HG02885 (cell line): ENCODE data around the gene FATE1.

Experiments
- ATAC-seq: cut with Tn5 transposase; IDR thresholded peaks from one replicate; pipeline ENCODE4 v1.9.1; 2021; ENCODE audit warnings: mild to moderate bottlenecking; ENCODE audit not compliant: unreplicated experiment, poor library complexity

Gene FATE1

GRCh38 chrX:151738751-151739150, 22.9 kb downstream of the FATE1 start:
- no peak for ATAC-seq

- ATAC-seq: no peak
These were observed 25.8 kb downstream of the FATE1 start for GRCh38 chrX:151741606-151742005.

- no peak for ATAC-seq
These were observed 26.5 kb downstream of the FATE1 start for GRCh38 chrX:151742311-151742710.

- no peak for ATAC-seq
These were observed 28.0 kb downstream of the FATE1 start for GRCh38 chrX:151743651-151744470.

GRCh38 chrX:151745651-151746050, 29.8 kb downstream of the FATE1 start:
- no peak for ATAC-seq

DNA sequence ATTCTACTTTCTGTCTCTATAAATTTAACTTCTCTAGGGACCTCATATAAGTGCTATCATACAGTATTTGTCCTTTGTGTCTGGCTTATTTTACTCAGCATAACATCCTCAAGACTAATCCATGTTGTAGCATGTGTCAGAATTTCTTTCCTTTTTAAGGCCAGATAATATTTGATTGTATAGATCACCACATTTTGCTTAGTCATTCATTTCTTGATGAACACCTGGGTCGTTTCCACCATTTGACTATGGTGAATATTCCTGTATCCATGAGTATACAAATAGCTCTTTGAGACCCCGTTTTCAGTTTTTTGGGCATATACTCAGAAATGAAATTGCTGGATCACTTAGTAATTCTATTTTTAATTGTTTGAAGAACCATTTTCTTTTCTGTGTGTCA, 30.7 kb downstream of the FATE1 start:
- ATAC-seq: no peak

DNA sequence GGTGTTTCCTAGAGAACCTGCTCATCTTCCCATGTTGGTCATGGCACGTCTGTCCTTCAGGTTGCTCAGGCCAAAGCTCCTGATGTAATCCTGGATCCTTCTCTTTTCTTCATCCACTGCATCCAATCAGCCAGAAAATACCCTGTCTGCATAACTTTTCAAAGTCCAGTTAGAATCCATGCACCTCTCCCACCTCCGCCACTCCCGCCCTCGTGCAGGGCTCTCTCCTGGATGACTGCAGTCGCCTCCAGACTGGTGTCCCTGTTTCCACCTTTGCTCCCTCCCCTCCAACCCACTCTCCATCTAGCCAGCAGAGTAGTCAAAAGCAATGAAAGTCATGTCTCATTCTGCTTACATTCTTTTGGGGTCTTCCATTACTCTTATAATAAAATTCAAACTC, 34.7 kb downstream of the FATE1 start:
- ATAC-seq: no peak

DNA sequence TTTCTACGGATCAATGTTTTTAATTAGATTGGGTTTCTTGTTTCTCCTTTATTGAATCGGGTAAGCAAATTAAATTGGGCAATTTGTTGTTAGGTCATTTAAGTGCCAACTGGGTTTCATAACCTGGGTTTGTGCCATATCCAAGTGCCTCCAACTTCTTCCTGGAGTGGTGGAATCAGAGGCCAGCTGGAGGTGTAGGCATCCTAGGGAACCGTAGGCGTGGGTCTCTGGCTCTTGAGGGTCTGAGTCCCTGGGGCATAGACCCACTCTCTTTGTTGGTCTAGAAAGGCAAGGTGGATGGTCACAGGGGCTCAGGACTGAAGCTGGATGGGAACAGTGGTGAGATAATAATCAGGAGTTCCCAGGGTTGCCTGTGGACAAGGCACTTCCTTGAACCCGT, 37.0 kb downstream of the FATE1 start:
- no peak for ATAC-seq

- ATAC-seq: peak; percentile 89
These were observed 37.6 kb downstream of the FATE1 start for GRCh38 chrX:151753313-151754046.

GRCh38 chrX:151754047-151754429, 38.2 kb downstream of the FATE1 start:
- ATAC-seq: no peak

DNA sequence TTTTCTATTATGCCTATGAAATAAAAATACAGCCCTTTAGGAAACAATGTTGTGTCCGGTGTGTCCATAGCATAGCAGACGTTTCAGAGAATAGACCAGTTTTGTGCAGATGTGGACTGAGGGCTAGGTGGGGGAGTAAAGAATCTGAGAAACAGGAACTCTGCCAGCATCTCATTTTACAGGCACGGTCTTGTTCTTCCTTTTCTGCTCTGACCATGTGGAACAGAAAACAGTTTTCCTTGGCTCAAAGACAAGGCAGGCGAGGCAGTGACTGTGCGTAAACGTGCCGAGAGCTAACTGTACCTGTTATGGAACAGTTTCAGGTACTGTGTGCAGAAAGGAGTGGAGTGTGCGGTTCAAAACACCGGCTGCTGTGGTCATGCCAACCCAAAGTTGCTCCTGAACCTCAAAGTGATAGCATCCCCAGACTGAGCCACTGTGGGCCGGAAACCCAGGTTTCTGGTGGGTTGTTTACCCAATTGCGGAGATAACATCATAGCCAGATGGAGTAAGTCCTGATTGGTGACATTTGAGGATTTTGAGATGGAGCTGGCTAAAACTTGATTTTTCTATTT, 38.9 kb downstream of the FATE1 start:
- ATAC-seq: no peak

- no peak for ATAC-seq
These were observed 43.3 kb downstream of the FATE1 start for GRCh38 chrX:151759041-151759708.

DNA sequence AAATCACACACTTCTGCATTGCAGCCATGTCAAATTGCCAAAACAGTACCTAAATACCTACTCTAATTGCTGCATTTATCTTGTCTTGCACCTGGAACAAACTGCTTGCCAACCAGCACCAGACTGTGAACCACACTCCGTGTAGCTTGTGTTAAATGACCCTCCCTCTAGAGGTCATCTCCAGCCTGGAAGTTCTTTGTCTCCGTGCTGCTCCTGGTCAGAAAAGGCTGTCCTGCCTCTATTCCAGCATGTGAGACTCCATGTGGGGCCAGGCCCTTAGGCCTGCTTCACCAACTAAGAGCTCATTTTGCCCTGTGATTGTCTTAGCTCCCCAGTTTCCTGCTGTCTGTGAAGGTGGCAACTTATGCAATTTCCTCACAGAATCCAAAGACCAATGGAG, 47.0 kb downstream of the FATE1 start:
- no peak for ATAC-seq

GRCh38 chrX:151763711-151764110, 47.9 kb downstream of the FATE1 start:
- ATAC-seq: no peak

GRCh38 chrX:151765026-151765425, 49.2 kb downstream of the FATE1 start:
- no peak for ATAC-seq

DNA sequence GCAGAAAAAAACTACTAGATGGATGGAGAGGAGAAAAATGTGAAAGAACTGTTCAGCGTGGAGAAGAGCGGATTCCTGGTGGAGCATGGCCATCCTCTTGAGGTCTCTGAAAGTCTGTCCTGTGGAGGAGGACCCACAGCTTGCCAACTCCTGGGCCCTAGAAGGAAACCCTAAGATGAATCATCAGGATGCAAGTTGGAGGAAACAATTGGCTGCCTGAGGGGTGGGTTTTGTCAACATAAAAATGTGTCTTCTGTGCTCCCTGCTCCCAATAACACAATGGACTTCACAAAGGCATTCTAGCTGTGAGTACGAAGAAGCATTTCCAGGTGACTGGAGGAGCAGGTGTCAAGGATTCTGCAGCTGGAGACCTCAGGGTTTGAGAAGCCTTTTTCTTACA, 55.9 kb downstream of the FATE1 start:
- ATAC-seq: no peak
